ENCODE results near the gene WDR93.
A peak's percentile ranks its signal among the peaks of the same experiment; 100 is the strongest.
"Not testable (repeated sequence)": the region's sequence is repeated elsewhere in the genome, so short reads cannot be mapped to it uniquely, and the experiment has no call there.

The WDR93 gene

GRCh38 chr15:89669941-89670340 is 20.7 kb upstream of the WDR93 start:
- H3K4me3 Mint-ChIP-seq: no peak overlapping the region
- H3K27me3 Mint-ChIP-seq: peaks cover 5% of the 10 kb centered on the region
- no peak overlapping the region for H3K27ac Mint-ChIP-seq
- peaks cover 6% of the 10 kb centered on the region for H3K36me3 Mint-ChIP-seq
- H3K9me3 Mint-ChIP-seq: no peaks in the 10 kb centered on the region
- H3K4me1 Mint-ChIP-seq: no peaks in the 10 kb centered on the region

- Mint-ChIP-seq H3K27ac (no peak overlapping the region), H3K36me3 (peaks cover 6% of the 10 kb centered on the region), H3K27me3 (peaks cover 4% of the 10 kb centered on the region), H3K9me3 (no peaks in the 10 kb centered on the region), H3K4me1 (no peaks in the 10 kb centered on the region), H3K4me3 (no peak overlapping the region)
Observed at GRCh38 chr15:89670971-89671560, 19.5 kb upstream of the WDR93 start.

GRCh38 chr15:89671687-89672086 is 18.9 kb upstream of the WDR93 start:
- Mint-ChIP-seq H3K36me3 (peaks cover 6% of the 10 kb centered on the region), H3K27me3 (peaks cover 3% of the 10 kb centered on the region), H3K27ac (no peak overlapping the region), H3K4me1 (no peaks in the 10 kb centered on the region), H3K4me3 (no peak overlapping the region), H3K9me3 (no peaks in the 10 kb centered on the region)

GRCh38 chr15:89672221-89673164 is 18.1 kb upstream of the WDR93 start:
- no peaks in the 10 kb centered on the region for H3K9me3 Mint-ChIP-seq
- H3K4me1 Mint-ChIP-seq: no peaks in the 10 kb centered on the region
- peaks cover 6% of the 10 kb centered on the region for H3K36me3 Mint-ChIP-seq
- H3K4me3 Mint-ChIP-seq: no peak overlapping the region
- H3K27me3 Mint-ChIP-seq: peaks cover 3% of the 10 kb centered on the region
- no peak overlapping the region for H3K27ac Mint-ChIP-seq

GRCh38 chr15:89673165-89673512 is 17.5 kb upstream of the WDR93 start:
- Mint-ChIP-seq H3K27me3 (peaks cover under 1% of the 10 kb centered on the region), H3K4me3 (no peak overlapping the region), H3K27ac (no peak overlapping the region), H3K4me1 (no peaks in the 10 kb centered on the region), H3K9me3 (no peaks in the 10 kb centered on the region), H3K36me3 (peaks cover 4% of the 10 kb centered on the region)

- Mint-ChIP-seq H3K36me3 (peaks cover 3% of the 10 kb centered on the region), H3K27me3 (no peaks in the 10 kb centered on the region), H3K4me1 (no peaks in the 10 kb centered on the region), H3K9me3 (no peaks in the 10 kb centered on the region), H3K4me3 (no peak overlapping the region), H3K27ac (no peak overlapping the region)
Observed at GRCh38 chr15:89674526-89674925, 16.1 kb upstream of the WDR93 start.

GRCh38 chr15:89675606-89676005 is 15.0 kb upstream of the WDR93 start:
- Mint-ChIP-seq H3K4me3 (no peak overlapping the region), H3K27me3 (no peaks in the 10 kb centered on the region), H3K9me3 (no peaks in the 10 kb centered on the region), H3K4me1 (no peaks in the 10 kb centered on the region), H3K36me3 (peaks cover 5% of the 10 kb centered on the region), H3K27ac (no peak overlapping the region)

GRCh38 chr15:89677381-89677780 is 13.2 kb upstream of the WDR93 start:
- H3K27me3 Mint-ChIP-seq: no peaks in the 10 kb centered on the region
- H3K4me1 Mint-ChIP-seq: no peaks in the 10 kb centered on the region
- H3K36me3 Mint-ChIP-seq: peaks cover 5% of the 10 kb centered on the region
- H3K4me3 Mint-ChIP-seq: no peak overlapping the region
- no peak overlapping the region for H3K27ac Mint-ChIP-seq
- H3K9me3 Mint-ChIP-seq: no peaks in the 10 kb centered on the region

- no peaks in the 10 kb centered on the region for H3K4me1 Mint-ChIP-seq
- H3K9me3 Mint-ChIP-seq: no peaks in the 10 kb centered on the region
- H3K27me3 Mint-ChIP-seq: no peaks in the 10 kb centered on the region
- no peak within 1 kb of the TSS for H3K27ac Mint-ChIP-seq
- peaks cover 6% of the 10 kb centered on the region for H3K36me3 Mint-ChIP-seq
- no peak within 1 kb of the TSS for H3K4me3 Mint-ChIP-seq
Observed at GRCh38 chr15:89679212-89679611, 11.4 kb upstream of the WDR93 start, which contains the start of gene PLIN1. PLIN1 (minus strand) TSS chr15:89679367; CDS start chr15:89677489, 1,878 bp downstream.

GRCh38 chr15:89680282-89680873 is 10.2 kb upstream of the WDR93 start:
- H3K4me1 Mint-ChIP-seq: no peaks in the 10 kb centered on the region
- peaks cover 7% of the 10 kb centered on the region for H3K36me3 Mint-ChIP-seq
- no peak overlapping the region for H3K27ac Mint-ChIP-seq
- no peaks in the 10 kb centered on the region for H3K9me3 Mint-ChIP-seq
- no peaks in the 10 kb centered on the region for H3K27me3 Mint-ChIP-seq
- H3K4me3 Mint-ChIP-seq: no peak overlapping the region

GRCh38 chr15:89681146-89681545 is 9.5 kb upstream of the WDR93 start:
- Mint-ChIP-seq H3K4me3 (no peak overlapping the region), H3K9me3 (no peaks in the 10 kb centered on the region), H3K27ac (no peak overlapping the region), H3K36me3 (peaks cover 10% of the 10 kb centered on the region), H3K27me3 (no peaks in the 10 kb centered on the region), H3K4me1 (no peaks in the 10 kb centered on the region)

GRCh38 chr15:89685995-89686394 is 4.6 kb upstream of the WDR93 start:
- H3K27ac Mint-ChIP-seq: no peak overlapping the region
- peaks cover 8% of the 10 kb centered on the region for H3K36me3 Mint-ChIP-seq
- H3K4me1 Mint-ChIP-seq: peaks cover 12% of the 10 kb centered on the region
- H3K9me3 Mint-ChIP-seq: no peaks in the 10 kb centered on the region
- no peaks in the 10 kb centered on the region for H3K27me3 Mint-ChIP-seq
- no peak overlapping the region for H3K4me3 Mint-ChIP-seq

GRCh38 chr15:89686522-89686921 is 4.1 kb upstream of the WDR93 start:
- Mint-ChIP-seq H3K4me1 (peaks cover 14% of the 10 kb centered on the region), H3K9me3 (no peaks in the 10 kb centered on the region), H3K27me3 (no peaks in the 10 kb centered on the region), H3K4me3 (no peak overlapping the region), H3K27ac (no peak overlapping the region), H3K36me3 (peaks cover 8% of the 10 kb centered on the region)

GRCh38 chr15:89689930-89690275 is 708 bp upstream of the WDR93 start:
- peaks cover 14% of the 10 kb centered on the region for H3K4me1 Mint-ChIP-seq
- H3K27ac Mint-ChIP-seq, H3K36me3 Mint-ChIP-seq, H3K27me3 Mint-ChIP-seq, H3K9me3 Mint-ChIP-seq: not testable (repeated sequence)
- peak overlapping the region; percentile 87 for H3K4me3 Mint-ChIP-seq

GRCh38 chr15:89693091-89693490 is 2.5 kb downstream of the WDR93 start:
- Mint-ChIP-seq H3K27me3 (no peaks in the 10 kb centered on the region), H3K27ac (no peak overlapping the region), H3K9me3 (no peaks in the 10 kb centered on the region), H3K4me1 (peaks cover 14% of the 10 kb centered on the region), H3K36me3 (no peaks in the 10 kb centered on the region), H3K4me3 (no peak overlapping the region)

GRCh38 chr15:89693696-89694095 is 3.1 kb downstream of the WDR93 start:
- Mint-ChIP-seq H3K4me1 (peaks cover 14% of the 10 kb centered on the region), H3K27ac (no peak overlapping the region), H3K36me3 (no peaks in the 10 kb centered on the region), H3K27me3 (no peaks in the 10 kb centered on the region), H3K9me3 (no peaks in the 10 kb centered on the region), H3K4me3 (no peak overlapping the region)

Measured in activated naive CD4-positive, alpha-beta T cell treated with anti-CD3 and anti-CD28 coated beads, Interleukin-2, amount 50 U/mL, for 24 hours (primary cell).